ENCODE data around the gene KRT73. TPM values are rescaled to one million over a fixed set of nuclear protein-coding genes. Genes with fewer than 3 reads are reported as not detected.

The KRT73 gene
- total and polyA plus RNA-seq, 9 of the 15 experiments (the other 6 are each of a cell fraction or from before 2014, with no cell fraction given): 0.09 to 0.18 (median 0.13) TPM; not detected in 5

DNA sequence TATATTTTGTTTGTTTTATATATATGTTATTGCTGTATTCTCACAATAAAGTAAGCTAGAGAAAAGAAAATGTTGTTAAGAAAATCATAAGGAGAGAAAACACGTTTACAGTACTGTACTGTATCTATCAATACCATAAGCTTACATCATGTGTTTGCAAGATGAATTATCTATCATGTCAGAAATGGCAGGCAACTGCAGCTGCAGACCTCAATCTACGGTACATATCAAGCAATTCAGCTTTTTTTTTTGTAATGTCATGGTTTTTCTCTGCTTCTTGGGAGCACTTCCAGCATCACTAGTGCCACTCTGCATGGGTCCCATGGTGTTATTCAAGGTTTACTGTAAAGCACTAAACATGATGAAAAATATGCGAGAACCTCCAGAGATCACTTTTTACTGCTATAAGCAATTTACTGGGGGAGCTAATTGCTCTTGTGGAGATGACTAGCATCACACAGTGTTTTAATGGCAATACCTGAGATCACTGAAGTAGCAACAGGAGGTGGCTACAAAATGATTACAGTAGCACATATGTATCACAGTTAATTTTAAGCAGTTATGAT lies 42.7 kb upstream of the KRT73 start (continued):
- TF ChIP-seq NFE2 (IDR thresholded peaks at IDR 0.05; ENCODE audit: low read depth) (0 out of 2 replicates have a peak, but pooled peaks have one; percentile 22), C11orf30 (IDR thresholded peaks at IDR 0.05; ENCODE audit: low read depth) (peak; percentile 83), RBFOX2 (IDR thresholded peaks at IDR 0.05; ENCODE audit: low read depth, low read length) (no peak), TEAD4 (IDR thresholded peaks at IDR 0.05; ENCODE audit: low read length) (peak; percentile 71), TEAD4 (CRISPR knock-in tag; IDR thresholded peaks at IDR 0.05; ENCODE audit: borderline replicate concordance) (no peak), ZFP1 (CRISPR knock-in tag; IDR thresholded peaks at IDR 0.05) (no peak), ZNF12 (CRISPR knock-in tag; IDR thresholded peaks at IDR 0.05) (no peak), MEIS2 (IDR thresholded peaks at IDR 0.05; ENCODE audit: partially characterized antibody) (peak; percentile 90), ZNF766 (CRISPR knock-in tag; conservative IDR thresholded peaks at IDR 0.05) (0 out of 2 replicates have a peak, but pooled peaks have one; percentile 33)
- TF ChIP-seq, protein P1, sequence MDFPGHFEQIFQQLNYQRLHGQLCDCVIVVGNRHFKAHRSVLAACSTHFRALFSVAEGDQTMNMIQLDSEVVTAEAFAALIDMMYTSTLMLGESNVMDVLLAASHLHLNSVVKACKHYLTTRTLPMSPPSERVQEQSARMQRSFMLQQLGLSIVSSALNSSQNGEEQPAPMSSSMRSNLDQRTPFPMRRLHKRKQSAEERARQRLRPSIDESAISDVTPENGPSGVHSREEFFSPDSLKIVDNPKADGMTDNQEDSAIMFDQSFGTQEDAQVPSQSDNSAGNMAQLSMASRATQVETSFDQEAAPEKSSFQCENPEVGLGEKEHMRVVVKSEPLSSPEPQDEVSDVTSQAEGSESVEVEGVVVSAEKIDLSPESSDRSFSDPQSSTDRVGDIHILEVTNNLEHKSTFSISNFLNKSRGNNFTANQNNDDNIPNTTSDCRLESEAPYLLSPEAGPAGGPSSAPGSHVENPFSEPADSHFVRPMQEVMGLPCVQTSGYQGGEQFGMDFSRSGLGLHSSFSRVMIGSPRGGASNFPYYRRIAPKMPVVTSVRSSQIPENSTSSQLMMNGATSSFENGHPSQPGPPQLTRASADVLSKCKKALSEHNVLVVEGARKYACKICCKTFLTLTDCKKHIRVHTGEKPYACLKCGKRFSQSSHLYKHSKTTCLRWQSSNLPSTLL (IDR thresholded peaks at IDR 0.05): no peak

DNA sequence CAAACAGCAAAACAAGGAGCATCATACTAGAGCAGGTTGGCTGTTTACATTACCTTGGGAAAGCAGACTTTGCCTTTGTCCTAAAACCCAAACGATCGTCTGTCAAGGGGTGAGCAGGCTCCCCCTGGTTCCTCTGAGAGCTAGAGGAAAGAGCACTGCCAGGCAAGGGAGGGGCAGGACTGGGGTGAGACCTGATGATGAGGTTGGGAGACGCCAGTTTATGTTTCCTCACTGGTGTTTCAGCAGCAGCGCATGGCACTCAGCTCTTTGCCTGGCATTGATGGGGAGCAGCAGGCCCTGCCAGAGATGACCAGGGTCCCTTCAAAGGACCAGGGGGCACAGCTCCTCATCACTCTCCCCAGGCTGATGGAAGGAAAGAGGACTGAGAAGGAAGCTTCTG lies 41.6 kb upstream of the KRT73 start:
- CTCF ChIA-PET (ENCODE audit: low intra/inter-chr PET ratio): no interaction called here
- H3K27ac ChIP-seq (ENCODE audit: extremely low read depth, low read depth, low read length): no peak overlapping the region
- no peaks in the 10 kb centered on the region for H3K79me2 ChIP-seq (ENCODE audit: control insufficient read depth, insufficient read depth, low read length)
- no peaks in the 10 kb centered on the region for H3K9me3 ChIP-seq (replicated peaks; ENCODE audit: control insufficient read depth, insufficient read depth, low read depth, low read length)
- H3K36me3 ChIP-seq (ENCODE audit: control insufficient read depth, insufficient read depth, low read length): no peaks in the 10 kb centered on the region
- WGBS (ENCODE audit: insufficient coverage, low coverage, missing lambda C conversion rate): 83% methylated on average over 4 of the region's 4 CpGs
- H3K4me1 ChIP-seq (replicated peaks in 1 of 2; ENCODE audit: control insufficient read depth in 2 of 2, insufficient read depth in 2 of 2, low read length in 2 of 2): peaks cover 49 to 58% of the 10 kb centered on the region in 2 experiments
- FAIRE-seq: no peak
- no peak for ATAC-seq
- DNase-seq (ENCODE audit: extremely low read depth in 1 of 4, low spot score in 3 of 4): no peak
- in situ Hi-C loops (cut with MboI) (no loop called here), intact Hi-C loops (cut with micrococcal nuclease) (loop anchor here (5.0 kb wide), 1 partner anchor 73 kb away; no protein-coding TSS in a partner anchor)
- no peaks in the 10 kb centered on the region for H4K20me1 ChIP-seq (replicated peaks; ENCODE audit: control insufficient read depth, insufficient read depth, low read length)
- H3K9me1 ChIP-seq (ENCODE audit: control insufficient read depth, insufficient read depth, low read length): peaks cover 2% of the 10 kb centered on the region
- H2AFZ ChIP-seq (ENCODE audit: low read depth, low read length): no peak overlapping the region; the same call in 1 of the 2 replicates
- no peak overlapping the region for H3K9ac ChIP-seq (ENCODE audit: insufficient read depth in 1 of 2, low read depth in 2 of 2, low read length in 2 of 2)
- POLR2A ChIA-PET: interaction anchor here (0.6 to 0.7 kb wide), 2 partner anchors 15 to 56 kb away, joined by 3 read pairs; no protein-coding TSS in a partner anchor
- BruUV-seq (replicated peaks): no TSS peak
- H3K4me3 ChIP-seq: no peak overlapping the region
- H3K4me2 ChIP-seq (ENCODE audit: insufficient read depth, low read length): no peak overlapping the region
- no peaks in the 10 kb centered on the region for H3K27me3 ChIP-seq (ENCODE audit: control insufficient read depth in 2 of 2, insufficient read depth in 2 of 2, low read length in 2 of 2)
- TF ChIP-seq, protein P2, sequence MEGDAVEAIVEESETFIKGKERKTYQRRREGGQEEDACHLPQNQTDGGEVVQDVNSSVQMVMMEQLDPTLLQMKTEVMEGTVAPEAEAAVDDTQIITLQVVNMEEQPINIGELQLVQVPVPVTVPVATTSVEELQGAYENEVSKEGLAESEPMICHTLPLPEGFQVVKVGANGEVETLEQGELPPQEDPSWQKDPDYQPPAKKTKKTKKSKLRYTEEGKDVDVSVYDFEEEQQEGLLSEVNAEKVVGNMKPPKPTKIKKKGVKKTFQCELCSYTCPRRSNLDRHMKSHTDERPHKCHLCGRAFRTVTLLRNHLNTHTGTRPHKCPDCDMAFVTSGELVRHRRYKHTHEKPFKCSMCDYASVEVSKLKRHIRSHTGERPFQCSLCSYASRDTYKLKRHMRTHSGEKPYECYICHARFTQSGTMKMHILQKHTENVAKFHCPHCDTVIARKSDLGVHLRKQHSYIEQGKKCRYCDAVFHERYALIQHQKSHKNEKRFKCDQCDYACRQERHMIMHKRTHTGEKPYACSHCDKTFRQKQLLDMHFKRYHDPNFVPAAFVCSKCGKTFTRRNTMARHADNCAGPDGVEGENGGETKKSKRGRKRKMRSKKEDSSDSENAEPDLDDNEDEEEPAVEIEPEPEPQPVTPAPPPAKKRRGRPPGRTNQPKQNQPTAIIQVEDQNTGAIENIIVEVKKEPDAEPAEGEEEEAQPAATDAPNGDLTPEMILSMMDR (IDR thresholded peaks at IDR 0.05 in 2 of 3, conservative IDR thresholded peaks at IDR 0.05 in 1 of 3; ENCODE audit: insufficient read depth in 2 of 3, low read depth in 1 of 3, low read length in 3 of 3): no peak
- no peak for TF ChIP-seq ZNF124 (CRISPR knock-in tag; IDR thresholded peaks at IDR 0.05)
- no peak for TF ChIP-seq NELFE (IDR thresholded peaks at IDR 0.05; ENCODE audit: insufficient read depth, insufficient read length)
- no peak for TF ChIP-seq RCOR1 (IDR thresholded peaks at IDR 0.05; ENCODE audit: borderline replicate concordance in 1 of 2, low read depth in 2 of 2, low read length in 2 of 2)
- no peak for TF ChIP-seq ZNF699 (CRISPR knock-in tag; IDR thresholded peaks at IDR 0.05; ENCODE audit: insufficient replicate concordance)
- no peak for TF ChIP-seq RNF2 (IDR thresholded peaks at IDR 0.05)
- TF ChIP-seq, protein P3, sequence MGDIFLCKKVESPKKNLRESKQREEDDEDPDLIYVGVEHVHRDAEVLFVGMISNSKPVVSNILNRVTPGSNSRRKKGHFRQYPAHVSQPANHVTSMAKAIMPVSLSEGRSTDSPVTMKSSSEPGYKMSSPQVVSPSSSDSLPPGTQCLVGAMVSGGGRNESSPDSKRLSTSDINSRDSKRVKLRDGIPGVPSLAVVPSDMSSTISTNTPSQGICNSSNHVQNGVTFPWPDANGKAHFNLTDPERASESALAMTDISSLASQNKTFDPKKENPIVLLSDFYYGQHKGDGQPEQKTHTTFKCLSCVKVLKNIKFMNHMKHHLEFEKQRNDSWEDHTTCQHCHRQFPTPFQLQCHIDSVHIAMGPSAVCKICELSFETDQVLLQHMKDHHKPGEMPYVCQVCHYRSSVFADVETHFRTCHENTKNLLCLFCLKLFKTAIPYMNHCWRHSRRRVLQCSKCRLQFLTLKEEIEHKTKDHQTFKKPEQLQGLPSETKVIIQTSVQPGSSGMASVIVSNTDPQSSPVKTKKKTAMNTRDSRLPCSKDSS (IDR thresholded peaks at IDR 0.05; ENCODE audit: low read depth, partially characterized antibody): no peak
